Measurements from ENCODE around the gene IP6K2. TPM values are rescaled to one million over a fixed set of nuclear protein-coding genes. Genes with fewer than 3 reads are reported as not detected.

IP6K2 gene
- total and polyA plus RNA-seq, 2 of the 13 experiments (the other 11 are each of a cell fraction or from before 2014, with no cell fraction given) = 85.5 to 112 TPM

- TF ChIP-seq PRDM15 (CRISPR knock-in tag; IDR thresholded peaks at IDR 0.05) = no peak; the same call in 1 of the 2 replicates
- peak; percentile 85; the same call in 1 of the 2 replicates for TF ChIP-seq ETS1 (CRISPR knock-in tag; IDR thresholded peaks at IDR 0.05)
- peak; percentile 95 for TF ChIP-seq MAX (IDR thresholded peaks at IDR 0.05)
- TF ChIP-seq PAXIP1 (CRISPR knock-in tag; conservative IDR thresholded peaks at IDR 0.05) = peak; percentile 82
- peak; percentile 96 for TF ChIP-seq HOXA3 (CRISPR knock-in tag; IDR thresholded peaks at IDR 0.05)
- peak; percentile 94 for TF ChIP-seq ZNF280D (CRISPR knock-in tag; IDR thresholded peaks at IDR 0.05)
- TF ChIP-seq ZNF644 (CRISPR knock-in tag; IDR thresholded peaks at IDR 0.05; ENCODE audit: low read depth) = no peak
- no peak for TF ChIP-seq ZNF660 (CRISPR knock-in tag; IDR thresholded peaks at IDR 0.05; ENCODE audit: borderline replicate concordance, low read depth)
- no peak for TF ChIP-seq RAD51 (IDR thresholded peaks at IDR 0.05; ENCODE audit: borderline replicate concordance)
- no peak; the same call in 1 of the 2 replicates for TF ChIP-seq ZBTB42 (CRISPR knock-in tag; IDR thresholded peaks at IDR 0.05)
- TF ChIP-seq AFF4 (CRISPR knock-in tag; IDR thresholded peaks at IDR 0.05) = no peak
Measured at GRCh38 chr3:48663489-48664312, 53.3 kb downstream of the IP6K2 start (continued).

All from HepG2 (cell line).